Activated CD4-positive, alpha-beta T cell treated with anti-CD3 and anti-CD28 coated beads, Interleukin-2, amount 50 U/mL, for 48 hours (primary cell): ENCODE results near the gene CDK15.
"Not testable (repeated sequence)": the region's sequence is repeated elsewhere in the genome, so short reads cannot be mapped to it uniquely, and the experiment has no call there.

ENCODE experiments used
- DNase-seq, 2 experiments: peaks; one replicate each; pipeline ENCODE4 v3.0.0-alpha.2; 2020

The CDK15 gene

DNA sequence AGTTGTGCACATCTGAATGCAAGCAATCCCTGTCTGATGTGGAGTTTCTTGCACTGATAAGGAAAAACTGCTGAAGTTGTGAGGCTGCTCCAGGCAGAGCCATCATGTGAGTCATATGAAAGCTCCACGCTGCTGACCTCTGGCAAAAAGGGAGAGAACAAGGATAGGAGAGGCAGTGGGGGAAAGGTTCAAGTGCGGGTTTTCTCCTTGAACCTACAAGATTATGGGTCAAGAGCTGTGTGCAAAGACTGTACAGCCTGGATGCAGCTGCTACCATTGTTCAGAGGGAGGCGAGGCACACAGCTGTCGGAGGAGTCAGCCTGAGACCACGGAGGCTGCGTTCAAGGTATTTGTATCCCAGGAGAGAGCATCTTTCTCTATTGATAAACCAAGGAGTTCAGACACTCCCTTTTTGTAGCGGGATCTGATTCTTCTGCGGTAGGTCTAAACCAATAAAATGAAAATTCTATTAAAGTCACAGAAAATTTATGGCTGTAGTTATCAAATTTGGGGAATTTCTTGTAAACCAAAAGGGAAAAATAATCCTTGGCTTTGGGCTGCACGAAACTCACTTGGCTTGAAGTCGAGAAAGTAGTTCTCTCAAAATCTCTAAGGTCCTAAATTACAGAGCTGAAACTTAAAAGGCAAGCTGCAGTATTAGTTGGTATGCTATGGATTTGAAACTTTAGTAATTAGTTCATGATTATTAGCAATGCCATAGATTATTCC is at the start of gene CDK15:
CDK15 (plus strand) TSS at position 96 of the 729 bp plus-strand sequence; CDS start at position 224, 128 bp downstream.
- DNase-seq = no peak

DNA sequence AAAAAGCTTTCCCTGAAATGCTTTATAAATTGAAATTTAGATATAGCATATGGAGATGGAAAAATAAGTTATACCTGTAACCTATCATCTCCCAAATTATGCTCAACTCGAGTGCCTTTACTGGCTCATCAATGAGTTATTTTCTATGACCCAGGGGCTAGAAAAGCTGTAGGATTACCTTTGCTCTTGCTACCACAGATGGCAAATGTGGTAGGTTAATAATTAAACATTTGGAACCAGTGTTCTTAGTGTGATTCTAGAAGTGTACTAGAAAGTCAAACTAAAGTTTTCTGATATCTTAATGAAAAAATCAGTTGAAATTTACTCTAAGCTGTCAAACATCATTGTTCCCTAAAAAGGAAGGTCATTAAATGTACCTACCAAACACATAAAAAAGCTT is 48.1 kb upstream of the CDK15 start:
- no peak for DNase-seq

DNA sequence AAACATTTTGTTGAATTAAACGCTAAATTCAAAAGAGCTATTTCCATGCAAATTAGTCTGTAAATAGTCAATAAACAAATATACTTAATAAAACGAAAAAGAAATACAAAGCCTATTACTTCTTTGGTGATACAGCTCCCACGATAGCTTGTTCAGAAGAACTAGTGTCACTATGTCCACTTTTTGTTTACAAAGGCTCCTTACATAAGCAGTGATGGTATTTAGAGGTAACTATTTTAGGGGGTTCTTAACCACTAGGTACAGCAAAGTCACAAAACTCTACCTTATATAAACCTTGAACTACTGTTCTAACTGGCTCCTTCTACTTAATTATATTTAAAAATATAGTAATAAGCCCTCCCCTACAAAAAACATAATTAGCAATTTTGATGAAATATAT is 47.5 kb upstream of the CDK15 start:
- no peak for DNase-seq

DNA sequence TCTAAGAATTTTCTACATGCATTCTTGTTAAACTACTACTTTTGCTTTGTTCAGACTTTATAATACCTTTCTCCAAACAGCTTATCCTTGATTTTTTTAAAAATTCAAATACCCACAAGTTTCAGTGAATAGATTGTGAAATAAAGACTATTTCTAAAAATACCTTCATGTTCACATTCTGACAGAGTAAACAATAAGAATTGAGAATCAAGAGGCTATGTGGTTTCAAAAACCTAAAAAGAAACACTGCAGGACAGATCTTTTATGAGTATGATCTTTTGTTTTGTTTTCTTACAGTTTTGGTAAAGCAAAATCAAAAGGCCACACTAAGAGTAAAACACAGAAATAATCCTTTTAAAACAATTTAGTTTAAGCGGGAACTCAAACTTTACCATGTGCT is 46.8 kb upstream of the CDK15 start:
- DNase-seq = no peak

DNA sequence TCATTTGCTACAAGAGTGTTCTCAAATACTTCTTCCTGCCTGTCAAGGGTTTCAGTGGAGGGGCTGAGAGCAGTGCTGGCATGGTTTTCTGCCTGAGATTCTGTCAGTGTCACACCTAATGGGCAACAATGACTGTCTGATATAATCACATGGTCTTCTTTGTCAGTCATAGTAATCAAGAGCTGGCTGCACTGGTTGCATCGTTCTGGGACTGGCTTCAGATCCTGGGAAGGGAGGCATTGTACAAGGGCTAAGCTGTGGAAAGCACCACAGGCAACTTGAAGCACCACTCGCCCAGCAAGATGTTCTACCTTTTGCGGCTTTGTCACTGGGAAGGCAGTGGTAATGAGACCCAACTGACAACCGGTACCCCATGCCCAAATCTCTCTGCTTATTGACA is 45.2 kb upstream of the CDK15 start:
- DNase-seq = no peak

DNA sequence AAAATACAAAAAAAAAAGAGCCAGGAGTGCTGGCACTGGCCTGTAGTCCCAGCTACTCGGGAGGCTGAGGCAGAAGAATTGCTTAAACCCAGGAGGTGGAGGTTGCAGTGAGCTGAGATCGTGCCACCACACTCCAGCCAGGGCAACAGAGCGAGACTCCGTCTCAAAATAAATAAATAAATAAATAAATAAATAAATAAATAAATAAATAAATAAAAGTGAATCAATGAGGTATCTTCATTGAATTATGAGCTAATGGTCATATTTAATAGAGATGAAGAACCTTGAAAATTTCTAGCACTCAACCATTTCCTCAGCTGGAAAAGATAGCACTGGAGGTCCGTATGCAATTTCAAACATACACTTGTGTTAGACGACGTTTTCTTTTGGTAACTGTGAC is 41.9 kb upstream of the CDK15 start:
- DNase-seq = not testable (repeated sequence)

DNA sequence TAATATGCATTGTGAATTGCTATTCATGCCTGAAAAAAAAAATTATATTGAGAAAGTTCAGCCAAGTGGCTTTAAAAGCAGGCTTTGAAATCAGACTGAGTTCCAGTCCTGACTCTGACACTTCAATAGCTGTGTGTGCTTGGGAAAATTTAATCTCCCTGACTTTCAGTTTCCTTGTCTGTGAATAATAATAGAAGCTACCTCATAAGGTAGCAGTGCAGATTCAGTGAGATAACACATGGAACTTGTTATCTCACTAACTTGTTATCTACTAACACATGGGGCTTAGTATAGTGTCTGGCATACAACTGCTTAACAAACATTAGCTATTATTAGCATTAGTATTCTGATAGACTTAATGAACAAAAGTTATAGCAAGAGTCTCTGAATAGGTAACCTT is 40.5 kb upstream of the CDK15 start:
- no peak for DNase-seq

DNA sequence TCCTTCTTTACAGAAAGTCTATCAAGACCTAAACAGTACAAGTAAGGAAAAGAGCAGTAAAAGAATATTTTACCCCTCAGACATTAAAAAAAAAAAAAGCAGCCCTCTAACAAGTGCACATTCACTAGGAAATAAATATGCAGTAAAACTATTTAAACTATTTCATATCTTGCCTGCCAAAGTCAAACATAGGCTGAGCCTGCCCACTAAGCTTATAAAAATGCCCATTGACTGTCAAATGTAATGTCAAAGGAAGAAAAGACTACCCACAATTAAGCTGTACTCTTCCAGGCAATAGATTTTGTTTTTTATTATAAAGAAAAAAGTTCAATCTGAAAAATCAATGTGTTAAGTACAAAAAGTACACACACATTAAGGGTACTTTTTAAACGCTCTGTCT is 37.4 kb upstream of the CDK15 start:
- no peak for DNase-seq

DNA sequence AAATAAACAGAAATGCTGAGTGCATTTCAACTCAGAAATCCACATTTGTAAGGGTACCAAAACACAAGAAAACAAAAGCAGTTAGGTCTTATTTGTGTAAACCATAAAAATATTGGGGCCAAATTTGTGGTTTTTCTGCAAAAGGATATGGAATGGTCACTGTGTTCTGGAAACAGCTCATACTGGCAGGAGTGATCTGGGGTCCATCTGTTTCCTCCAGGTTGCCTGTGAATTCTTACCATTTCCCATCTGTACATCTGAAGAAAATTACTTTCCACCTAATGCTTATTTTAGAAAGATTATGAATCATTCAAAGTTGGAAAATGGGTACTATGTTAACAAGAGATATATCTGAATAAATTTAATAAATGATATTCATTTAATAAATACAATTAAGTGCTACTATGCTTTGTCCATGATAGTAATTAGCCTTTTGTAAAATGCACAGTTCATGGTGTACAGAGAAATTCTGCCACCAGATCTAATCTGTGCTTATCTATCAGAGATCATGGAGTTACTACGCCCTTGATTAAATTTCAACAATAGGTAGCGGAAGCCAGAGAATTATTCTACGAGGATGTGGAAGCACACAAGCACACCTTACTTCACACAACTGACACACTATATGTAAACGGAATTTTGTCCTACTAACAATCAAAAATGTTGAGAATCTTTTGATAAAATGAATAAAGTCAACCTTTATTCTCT is 36.5 kb upstream of the CDK15 start:
- no peak for DNase-seq

DNA sequence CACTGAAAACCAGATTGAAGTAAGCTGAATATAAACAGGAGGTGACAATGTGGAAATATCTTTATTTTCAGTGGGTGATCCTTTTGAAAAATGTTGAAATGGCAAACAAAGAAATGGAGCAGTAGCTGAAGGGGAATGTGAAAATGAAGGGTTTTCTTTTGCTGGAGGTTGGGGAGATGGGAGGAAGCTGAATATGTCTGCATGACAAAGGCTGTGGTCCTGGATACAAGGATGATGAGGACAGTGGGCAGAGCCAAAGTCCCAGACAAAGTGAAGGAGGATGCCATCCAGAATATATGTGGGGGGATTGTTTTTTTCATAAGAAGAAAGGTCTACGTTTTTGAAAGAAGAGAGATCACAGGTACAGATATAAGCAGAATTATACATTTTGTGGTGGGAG is 32.3 kb upstream of the CDK15 start:
- DNase-seq = no peak

DNA sequence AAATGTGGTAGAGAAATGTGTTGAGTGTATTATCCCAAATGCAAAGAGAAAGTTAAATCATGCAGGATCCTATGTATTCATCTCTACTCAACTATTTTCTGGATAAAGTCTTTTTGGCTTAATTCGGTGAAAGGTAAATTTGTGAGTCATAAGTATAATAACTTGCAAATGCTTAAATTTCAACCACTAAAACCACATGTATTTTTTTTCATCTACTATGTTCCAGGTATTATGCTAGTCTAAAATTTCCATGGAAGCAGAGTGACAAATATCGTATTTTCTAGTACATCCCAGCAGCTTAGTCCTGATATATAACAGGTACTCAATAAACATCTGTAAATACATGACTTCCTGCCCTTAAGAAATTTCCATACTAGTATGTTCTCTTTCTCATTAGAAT is 31.8 kb upstream of the CDK15 start:
- no peak for DNase-seq

DNA sequence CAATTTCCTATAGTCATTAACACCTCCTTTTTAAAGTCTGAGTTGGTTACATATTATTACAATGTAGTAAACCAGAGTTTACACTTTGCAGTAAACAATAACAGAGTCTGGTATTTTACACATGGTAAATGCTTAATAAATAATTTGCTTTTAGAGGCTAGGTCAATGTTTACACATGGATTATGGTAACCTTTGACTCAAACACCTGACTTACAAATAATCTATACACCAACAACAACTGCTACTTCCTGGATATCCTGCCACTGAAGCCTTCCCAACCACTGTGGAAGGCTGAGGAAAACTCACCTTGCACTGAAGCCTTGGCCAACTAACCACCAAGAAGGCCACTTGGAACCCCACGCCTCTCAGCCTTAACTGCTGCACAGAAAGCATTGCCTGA is 31.0 kb upstream of the CDK15 start:
- no peak for DNase-seq

DNA sequence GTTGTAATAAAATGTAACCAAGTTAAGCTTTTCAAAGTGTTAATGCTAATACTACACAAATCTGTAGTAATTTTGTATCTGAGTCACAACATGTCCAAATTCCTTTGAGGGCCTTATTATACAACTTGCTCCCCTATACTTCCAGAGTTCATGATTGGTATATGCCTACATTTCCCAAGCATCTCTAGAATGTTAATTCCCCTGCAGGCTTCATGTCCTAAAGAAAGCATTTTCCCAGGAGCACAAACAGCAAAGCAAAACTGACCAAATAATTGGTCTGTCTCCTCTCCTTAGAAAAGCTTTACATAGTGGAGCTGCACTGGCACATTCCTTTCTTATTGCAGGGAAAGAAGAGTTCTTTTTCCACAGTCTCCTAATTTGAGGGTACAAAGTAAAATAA is 29.3 kb upstream of the CDK15 start:
- DNase-seq = no peak

DNA sequence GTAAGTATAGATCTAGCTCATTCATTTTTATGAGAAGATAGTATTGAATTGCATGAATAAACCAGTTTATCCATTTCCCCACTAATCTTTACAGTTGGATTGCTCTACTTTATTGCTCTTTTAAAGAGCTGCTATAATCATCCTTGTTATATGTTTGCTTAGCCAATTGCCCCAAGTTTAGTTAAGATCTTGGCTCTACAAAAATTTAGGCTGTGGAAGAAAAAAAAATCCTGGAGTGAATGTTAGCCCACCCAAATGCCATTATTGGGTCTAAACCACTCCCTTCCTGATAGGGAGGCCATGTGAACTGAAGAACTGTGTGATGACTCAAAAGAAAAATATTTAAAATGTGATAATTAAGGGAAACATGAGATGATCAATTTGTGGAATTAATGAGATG is 28.5 kb upstream of the CDK15 start:
- DNase-seq = no peak

DNA sequence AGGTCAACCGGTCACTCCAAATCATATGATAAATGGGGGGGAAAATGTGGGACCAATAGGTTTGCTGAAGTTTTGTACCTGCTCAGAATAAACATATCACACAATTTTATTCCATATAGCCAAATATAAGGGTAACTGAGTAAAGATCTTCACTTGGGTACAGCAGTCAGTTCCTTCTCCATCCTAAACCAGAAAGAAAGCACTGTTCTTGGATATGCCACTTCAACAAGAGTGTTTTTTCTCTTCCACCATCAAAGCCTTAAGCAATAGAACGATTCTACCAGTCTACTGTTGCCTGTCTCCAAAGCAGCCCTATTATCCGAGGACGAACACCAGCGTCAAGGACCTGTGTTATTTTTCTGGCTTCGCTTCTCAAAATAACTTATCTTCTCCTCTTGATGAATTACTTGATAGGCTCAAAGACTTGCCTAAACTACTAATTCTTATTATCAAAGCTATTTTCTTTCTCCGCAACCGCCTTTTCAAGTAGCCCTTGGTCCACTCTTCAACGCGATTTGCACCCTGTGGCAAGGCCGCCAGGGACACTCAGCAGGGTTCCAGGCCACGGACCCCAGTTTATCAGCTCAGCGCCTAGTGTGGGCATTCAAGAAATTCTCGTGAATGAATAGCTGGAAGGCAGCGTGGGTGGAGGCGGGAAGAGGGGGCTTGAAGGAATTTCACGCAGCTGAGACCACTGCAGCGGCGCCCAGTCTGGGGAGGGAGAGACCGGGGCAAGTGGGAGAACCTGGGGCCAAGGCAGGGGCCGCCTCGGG is 26.2 kb upstream of the CDK15 start:
- DNase-seq = peak in 1 of 2 experiments; percentile 6

DNA sequence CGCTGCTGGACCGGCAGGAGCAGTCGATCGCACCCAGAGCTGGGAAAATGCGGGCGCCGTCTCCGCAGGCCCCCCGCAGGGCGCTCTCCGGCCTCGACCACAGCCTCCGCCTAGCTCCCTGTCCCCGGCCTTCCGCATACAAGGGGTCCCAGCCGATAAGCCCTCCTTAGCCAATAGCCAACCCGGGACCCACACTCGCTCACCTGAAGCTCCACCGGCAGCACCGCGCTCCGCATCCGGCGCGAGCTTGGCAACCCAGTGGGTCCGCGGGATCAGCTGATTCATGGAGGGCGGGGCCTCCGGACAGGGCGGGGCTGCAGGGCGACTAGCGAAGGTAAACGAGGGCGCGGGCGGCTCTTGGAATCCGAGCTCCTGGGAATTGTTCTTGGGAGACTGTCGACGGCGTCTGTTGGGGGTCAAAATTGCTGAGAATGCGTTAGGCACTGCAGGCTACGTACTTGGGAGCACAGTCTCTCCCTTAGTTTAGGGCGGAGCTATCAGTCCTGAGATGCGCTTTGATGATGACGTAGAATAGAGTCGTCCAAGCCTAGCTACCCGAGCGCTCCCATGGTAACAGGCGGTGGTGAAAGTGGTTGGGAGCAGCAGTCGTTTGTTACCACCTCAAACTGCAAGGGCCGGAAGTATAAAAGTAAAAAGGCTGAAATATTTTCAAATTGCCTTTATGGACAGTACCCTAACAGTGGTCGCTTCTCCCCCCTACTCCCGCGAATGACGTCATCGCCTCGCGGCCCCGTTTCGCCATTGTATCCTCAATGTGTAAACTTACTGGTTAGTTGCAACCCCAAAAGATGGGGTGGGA is 25.5 kb upstream of the CDK15 start, which contains the start of gene ALS2:
ALS2 (minus strand) TSS at position 260 of the 820 bp plus-strand sequence. CDS start 12,048 bp downstream, outside the sequence.
- DNase-seq = peak; percentile 97

DNA sequence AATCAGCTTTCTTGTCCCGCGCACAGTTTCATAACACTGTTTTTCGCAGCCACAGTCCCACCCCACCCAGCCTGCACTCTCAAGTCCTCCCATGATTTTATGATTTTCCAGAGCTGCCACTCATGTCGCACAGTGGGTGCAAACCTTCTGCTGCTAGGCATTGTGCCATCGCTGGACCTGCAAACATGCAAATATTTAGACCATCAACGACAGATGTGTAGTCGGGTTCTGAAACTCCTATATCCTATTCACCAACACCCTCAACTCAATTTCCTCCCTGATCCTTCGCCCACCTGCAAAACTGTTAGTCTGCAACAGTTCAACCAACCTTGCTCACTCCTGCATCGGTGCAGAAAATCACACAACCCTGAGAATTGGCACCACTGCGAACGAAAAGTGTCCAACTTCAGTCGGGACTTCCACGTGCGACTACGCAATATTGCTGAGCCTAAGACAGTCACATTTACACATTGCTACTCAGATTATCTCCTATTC is 24.7 kb upstream of the CDK15 start:
- peak; percentile 19 to 24 for DNase-seq

DNA sequence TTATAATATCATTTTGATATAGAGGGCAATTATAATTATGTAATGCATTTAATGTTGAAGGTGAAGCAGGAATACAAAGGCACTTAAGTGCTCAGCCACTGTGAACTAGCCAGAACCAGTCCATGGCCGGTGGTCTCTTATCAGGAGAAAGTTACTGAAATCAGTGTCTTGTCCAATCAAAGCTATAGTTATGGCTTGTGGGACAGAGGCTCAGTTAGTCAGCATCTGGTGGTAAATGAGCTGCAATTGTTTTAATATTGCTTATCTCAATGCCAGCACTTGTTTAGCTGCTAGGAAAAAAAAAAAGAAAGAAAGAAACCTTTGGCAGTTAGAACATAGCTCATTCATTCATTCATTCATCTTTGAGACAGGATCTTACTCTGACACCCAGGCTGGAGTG is 21.8 kb upstream of the CDK15 start:
- no peak for DNase-seq

DNA sequence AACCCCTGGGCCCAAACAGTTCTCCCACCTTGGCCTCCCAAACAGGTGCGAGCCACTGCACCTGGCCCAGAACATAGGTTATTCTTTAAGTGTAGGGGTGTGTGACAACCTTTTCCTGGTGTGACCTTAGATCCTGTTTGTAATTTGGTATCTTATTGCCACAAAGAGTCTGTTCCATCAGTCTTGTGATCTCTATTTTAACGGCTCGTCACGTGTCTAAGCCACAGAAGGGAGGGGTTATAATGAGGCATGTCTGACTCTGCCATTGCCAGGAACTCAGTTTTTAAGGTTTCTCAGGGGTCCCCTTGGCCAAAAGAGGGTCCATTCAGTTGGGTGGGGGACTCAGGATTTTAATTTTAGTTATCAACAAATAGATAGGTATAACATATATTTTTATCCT is 21.2 kb upstream of the CDK15 start:
- DNase-seq = no peak

DNA sequence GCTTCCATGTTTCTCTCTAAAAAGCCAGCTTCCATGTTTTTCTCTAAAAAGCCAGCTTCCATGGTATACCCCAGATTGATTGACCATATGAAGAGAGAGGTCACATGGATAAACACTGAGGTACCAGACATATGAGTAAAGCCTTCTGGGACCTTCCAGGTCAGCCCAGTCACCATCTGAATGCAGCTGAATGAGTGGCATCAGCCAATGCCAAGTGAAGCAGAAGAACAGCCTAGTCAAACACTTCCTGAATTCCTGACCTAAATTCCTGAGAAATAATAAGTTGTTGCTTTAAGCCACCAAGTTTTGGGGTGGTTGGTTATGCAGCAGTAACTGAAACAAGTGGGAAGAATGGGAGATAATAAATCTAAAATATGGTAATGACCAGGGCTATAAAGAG is 19.9 kb upstream of the CDK15 start:
- no peak for DNase-seq

DNA sequence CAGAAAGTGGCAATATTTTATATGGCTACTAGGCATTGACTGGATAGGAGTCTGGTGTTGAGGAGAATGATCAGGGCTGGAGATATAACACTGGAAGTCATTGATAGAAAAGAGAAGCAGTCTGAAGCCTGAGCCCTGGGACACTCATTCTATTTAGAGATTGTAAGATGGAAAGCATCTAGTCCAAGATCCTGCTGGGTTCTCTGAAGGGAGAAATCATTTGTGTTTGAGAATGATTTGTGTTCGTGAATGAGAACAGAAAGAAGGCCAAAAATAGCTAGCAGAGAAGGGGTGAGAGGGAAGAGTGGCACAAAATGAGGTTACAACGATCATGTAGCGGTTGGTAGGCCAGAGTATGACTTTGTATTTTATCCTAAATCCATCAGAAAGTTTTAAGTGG is 18.0 kb upstream of the CDK15 start:
- no peak for DNase-seq

DNA sequence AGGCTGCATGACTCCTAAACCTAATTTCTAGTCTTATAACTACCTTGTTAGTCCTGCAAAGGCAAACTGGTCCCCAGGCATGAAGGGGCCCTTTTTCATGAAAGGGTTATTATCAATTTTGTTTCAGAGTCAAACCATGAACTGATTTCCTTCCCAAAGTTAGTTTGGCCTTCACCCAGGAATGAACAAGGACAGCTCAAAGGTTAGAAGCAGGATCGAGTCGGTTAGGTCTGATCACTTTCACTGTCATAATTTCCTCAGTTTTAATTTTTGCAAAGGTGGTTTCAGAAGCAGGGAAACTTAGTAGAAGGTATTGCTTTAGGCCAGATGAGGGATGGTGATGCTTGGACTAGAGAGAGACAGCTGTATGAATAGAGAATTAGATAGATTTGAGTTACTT is 16.9 kb upstream of the CDK15 start:
- DNase-seq = no peak

DNA sequence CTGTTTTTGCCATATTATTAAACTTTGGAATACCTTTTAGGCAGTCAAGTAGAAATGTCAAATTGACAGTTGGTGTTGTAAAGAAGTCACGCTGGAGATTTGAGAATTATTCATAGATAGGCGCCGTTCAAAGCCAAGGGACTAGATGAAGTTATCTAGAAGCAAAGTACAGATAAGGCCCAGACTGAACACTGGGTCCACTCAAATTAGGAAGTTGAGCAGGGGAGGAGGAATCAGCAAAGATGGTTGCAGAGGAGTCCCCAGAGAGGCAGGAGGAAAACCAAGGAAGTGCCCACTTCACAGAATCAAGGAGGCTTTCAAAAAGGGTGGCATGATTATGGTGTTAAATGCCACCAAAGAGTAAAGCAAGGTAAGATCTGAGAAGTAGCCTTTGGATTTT is 16.0 kb upstream of the CDK15 start:
- no peak for DNase-seq
